H9 (cell line): Measurements from ENCODE around the gene UCHL1. TPM values are rescaled to one million over a fixed set of nuclear protein-coding genes. Genes with fewer than 3 reads are reported as not detected.

Experiments used
- DNase-seq: peaks from one replicate; pipeline ENCODE4 v3.0.0-alpha.2; 2017
- H2AFZ ChIP-seq: one replicate; pipeline ENCODE4 v1.6.1; 2013; ENCODE audit warnings: mild to moderate bottlenecking, low read length, control low read depth, moderate library complexity
- H2AK5ac ChIP-seq: 2 replicates; pipeline ENCODE4 v1.6.1; 2013; ENCODE audit warnings: low read length, control low read depth, mixed read lengths; ENCODE audit not compliant: insufficient read length
- H2BK120ac ChIP-seq: one replicate; pipeline ENCODE4 v1.6.1; 2013; ENCODE audit warnings: low read depth, mild to moderate bottlenecking, low read length, control low read depth, inconsistent platforms; ENCODE audit not compliant: poor library complexity, severe bottlenecking
- H2BK12ac ChIP-seq: 2 replicates; pipeline ENCODE4 v1.6.1; 2013; ENCODE audit warnings: low read length, control low read depth, mixed read lengths, low read depth; ENCODE audit not compliant: insufficient read length
- H2BK15ac ChIP-seq: 2 replicates; pipeline ENCODE4 v1.6.1; 2013; ENCODE audit warnings: low read depth, low read length, control low read depth
- H2BK20ac ChIP-seq: one replicate; pipeline ENCODE4 v1.6.1; 2013; ENCODE audit warnings: low read depth, mild to moderate bottlenecking, low read length, control low read depth, inconsistent platforms; ENCODE audit not compliant: poor library complexity, severe bottlenecking
- H2BK5ac ChIP-seq: 2 replicates; pipeline ENCODE4 v1.6.1; 2013; ENCODE audit warnings: low read length, control low read depth, mixed read lengths; ENCODE audit not compliant: insufficient read length
- H3K14ac ChIP-seq: 2 replicates; pipeline ENCODE4 v1.6.1; 2013; ENCODE audit warnings: low read length, control low read depth; ENCODE audit not compliant: insufficient read depth
- H3K18ac ChIP-seq: 2 replicates; pipeline ENCODE4 v1.6.1; 2013; ENCODE audit warnings: low read depth, mild to moderate bottlenecking, mixed read lengths, low read length, control low read depth; ENCODE audit not compliant: insufficient read length
- H3K23ac ChIP-seq: 2 replicates; pipeline ENCODE4 v1.6.1; 2013; ENCODE audit warnings: low read length, control low read depth, mixed read lengths, low read depth; ENCODE audit not compliant: insufficient read length
- H3K23me2 ChIP-seq: 2 replicates; pipeline ENCODE4 v1.6.1; 2013; ENCODE audit warnings: low read depth, mild to moderate bottlenecking, mixed read lengths, low read length, control low read depth; ENCODE audit not compliant: insufficient read length, poor library complexity, severe bottlenecking
- H3K27ac ChIP-seq: 2 replicates; pipeline ENCODE4 v1.5.1; 2013; ENCODE audit warnings: low read length, control low read depth, mixed read lengths, low read depth; ENCODE audit not compliant: insufficient read length
- H3K27me3 ChIP-seq: 2 replicates; pipeline ENCODE4 v1.6.1; 2013; ENCODE audit warnings: low read length, control low read depth, inconsistent platforms; ENCODE audit not compliant: insufficient read depth
- H3K4ac ChIP-seq: 2 replicates; pipeline ENCODE4 v1.6.1; 2013; ENCODE audit warnings: low read depth, mild to moderate bottlenecking, control low read depth, inconsistent platforms, low read length, moderate library complexity
- H3K4me1 ChIP-seq: 2 replicates; pipeline ENCODE4 v1.6.1; 2013; ENCODE audit warnings: low read length, control low read depth, inconsistent platforms; ENCODE audit not compliant: insufficient read depth
- H3K4me2 ChIP-seq: 2 replicates; pipeline ENCODE4 v1.6.1; 2013; ENCODE audit warnings: low read length, control low read depth, mixed read lengths; ENCODE audit not compliant: insufficient read length, insufficient read depth
- H3K56ac ChIP-seq: 2 replicates; pipeline ENCODE4 v1.6.1; 2013; ENCODE audit warnings: low read depth, mild to moderate bottlenecking, mixed read lengths, low read length, control low read depth; ENCODE audit not compliant: insufficient read length
- H3K79me1 ChIP-seq: 2 replicates; pipeline ENCODE4 v1.6.1; 2013; ENCODE audit warnings: low read depth, mild to moderate bottlenecking, moderate library complexity, low read length, control low read depth, inconsistent platforms; ENCODE audit not compliant: insufficient read depth, poor library complexity, severe bottlenecking
- H3K79me2 ChIP-seq: 2 replicates; pipeline ENCODE4 v1.6.1; 2013; ENCODE audit warnings: low read length, control low read depth, inconsistent platforms; ENCODE audit not compliant: insufficient read depth
- H3K9ac ChIP-seq: 2 replicates; pipeline ENCODE4 v1.6.1; 2013; ENCODE audit warnings: low read length, control low read depth, mixed read lengths; ENCODE audit not compliant: insufficient read length; ENCODE audit errors: extremely low read depth
- H3K9me3 ChIP-seq: one replicate; pipeline ENCODE4 v1.6.1; 2013; ENCODE audit warnings: low read depth, low read length, inconsistent platforms; ENCODE audit not compliant: control insufficient read depth
- H3T11ph ChIP-seq: one replicate; pipeline ENCODE4 v1.6.1; 2013; ENCODE audit warnings: mild to moderate bottlenecking, low read length, control low read depth, inconsistent platforms
- H4K20me1 ChIP-seq: one replicate; pipeline ENCODE4 v1.6.1; 2013; ENCODE audit not compliant: control insufficient read depth, insufficient read length, insufficient read depth
- H4K5ac ChIP-seq: 2 replicates; pipeline ENCODE4 v1.6.1; 2013; ENCODE audit warnings: low read depth, mild to moderate bottlenecking, mixed read lengths, low read length, control low read depth; ENCODE audit not compliant: insufficient read length
- H4K8ac ChIP-seq: replicated peaks from 2 replicates; pipeline ENCODE4 v1.6.1; 2013; ENCODE audit warnings: low read length, control low read depth, mixed read lengths, low read depth; ENCODE audit not compliant: insufficient read length
- H4K91ac ChIP-seq: 2 replicates; pipeline ENCODE4 v1.6.1; 2013; ENCODE audit warnings: low read depth, mild to moderate bottlenecking, moderate library complexity, mixed read lengths, low read length, control low read depth; ENCODE audit not compliant: insufficient read length
- H3K27ac Mint-ChIP-seq, 3 experiments: 2 replicates in 2 of 3; 3 replicates in 1 of 3; pipeline ENCODE4 v1.8.0; 2020 to 2021; ENCODE audit warnings: mixed read lengths in 3 of 3, mild to moderate bottlenecking in 1 of 3, moderate library complexity in 1 of 3
- H3K27me3 Mint-ChIP-seq: 2 replicates; pipeline ENCODE4 v1.8.0; 2021; ENCODE audit warnings: low read depth, mild to moderate bottlenecking, moderate library complexity, mixed read lengths
- H3K36me3 Mint-ChIP-seq, 3 experiments: 2 replicates in 2 of 3; 3 replicates in 1 of 3; pipeline ENCODE4 v1.8.0; 2020 to 2021; ENCODE audit warnings: low read depth in 3 of 3, mixed read lengths in 3 of 3; ENCODE audit not compliant: insufficient read depth in 1 of 3
- H3K4me1 Mint-ChIP-seq, 2 experiments: 2 replicates each; pipeline ENCODE4 v1.8.0; 2020; ENCODE audit warnings: mixed read lengths in 2 of 2
- H3K4me3 Mint-ChIP-seq, 2 experiments: 2 replicates in 1 of 2; 3 replicates in 1 of 2; pipeline ENCODE4 v1.8.0; 2020 to 2021; ENCODE audit warnings: mild to moderate bottlenecking in 2 of 2, mixed read lengths in 2 of 2, moderate library complexity in 1 of 2
- H3K9me3 Mint-ChIP-seq, 2 experiments: 2 replicates in 1 of 2; 3 replicates in 1 of 2; pipeline ENCODE4 v1.8.0; 2020; ENCODE audit warnings: mild to moderate bottlenecking in 2 of 2, mixed read lengths in 2 of 2, moderate library complexity in 1 of 2
- CTCF ChIP-seq: fragments of 200-600 bp; sonication (generic); conservative IDR thresholded peaks from 3 replicates; pipeline ENCODE4 v1.8.0; 2021; ENCODE audit warnings: antibody characterized with exemption, mild to moderate bottlenecking
- WGBS: extraction: QIAGEN DNeasy Blood & Tissue Kit; methylation state at CpG from one replicate; pipeline ENCODE4 v1.1.7; 2013; ENCODE audit warnings: missing lambda C conversion rate, low lambda C conversion rate, mixed read lengths; ENCODE audit not compliant: insufficient read length; ENCODE audit errors: extremely low coverage; 5-methylcytosine and 5-hydroxymethylcytosine counted together
- total RNA-seq: library from RNA; stranded (reverse); gene quantifications from 2 replicates; pipeline ENCODE4 v1.2.1, GENCODE V29; 2021

The UCHL1 gene
- total RNA-seq, 1 experiment from 2014 or later = 513 TPM

- no peak overlapping the region for H4K5ac ChIP-seq
- no peak overlapping the region for H4K8ac ChIP-seq
- Mint-ChIP-seq H3K4me1 (no peaks in the 10 kb centered on the region), H3K36me3 (peaks cover 0 to 11% (median 11%) of the 10 kb centered on the region in 3 experiments; a peak in 4 of 7 replicates), H3K9me3 (peaks cover 29 to 33% of the 10 kb centered on the region in 2 experiments), H3K4me3 (no peak overlapping the region), H3K27me3 (peaks cover 4% of the 10 kb centered on the region), H3K27ac (no peak overlapping the region)
- H2BK5ac ChIP-seq = no peak overlapping the region
- no peak overlapping the region for H2BK15ac ChIP-seq
- no peak overlapping the region for H3K14ac ChIP-seq
- WGBS = no CpG with 5 or more reads among the region's 7 CpGs
- no peaks in the 10 kb centered on the region for H4K20me1 ChIP-seq
- H2BK12ac ChIP-seq = no peak overlapping the region
- no peak for DNase-seq
- H3K9ac ChIP-seq = no peak overlapping the region
- peaks cover 18% of the 10 kb centered on the region for H3K9me3 ChIP-seq
- H4K91ac ChIP-seq = no peak overlapping the region
- H2AK5ac ChIP-seq = no peak overlapping the region
- H3K4me1 ChIP-seq = no peaks in the 10 kb centered on the region
- H3K23me2 ChIP-seq = no peaks in the 10 kb centered on the region
- H2BK20ac ChIP-seq = no peak overlapping the region
- H3K27ac ChIP-seq = no peak overlapping the region
- H3K27me3 ChIP-seq = no peaks in the 10 kb centered on the region
- H3K18ac ChIP-seq = no peak overlapping the region
- no peak for TF ChIP-seq CTCF
- no peak overlapping the region for H2BK120ac ChIP-seq
- no peak overlapping the region for H2AFZ ChIP-seq
- H3K23ac ChIP-seq = no peak overlapping the region
- H3K56ac ChIP-seq = no peak overlapping the region
- H3K4ac ChIP-seq = no peak overlapping the region
- no peaks in the 10 kb centered on the region for H3K79me2 ChIP-seq
- no peaks in the 10 kb centered on the region for H3K79me1 ChIP-seq
- no peak overlapping the region for H3T11ph ChIP-seq
- no peak overlapping the region for H3K4me2 ChIP-seq
These were observed 37.8 kb downstream of the UCHL1 start for GRCh38 chr4:41294445-41295062.
